Measurements from ENCODE around the gene MAEA. TPM values are rescaled to one million over a fixed set of nuclear protein-coding genes. Genes with fewer than 3 reads are reported as not detected.

MAEA gene
- total and polyA plus RNA-seq, 4 donors: 20.9 to 33.9 (median 29.8) TPM

GRCh38 chr4:1374706-1375045 lies 85.0 kb downstream of the MAEA start (continued):
- TF ChIP-seq REST (IDR thresholded peaks at IDR 0.05) (no peak), SP1 (IDR thresholded peaks at IDR 0.05) (no peak), HNF4A (conservative IDR thresholded peaks at IDR 0.05) (no peak), MAX (IDR thresholded peaks at IDR 0.05) (no peak)

- H3K36me3 ChIP-seq (ENCODE audit: control insufficient read depth in 4 of 4, insufficient read depth in 3 of 4, low read depth in 1 of 4, low read length in 3 of 4): peaks cover 0 to 10% (median 6%) of the 10 kb centered on the region in 4 donors
- no peak for DNase-seq (ENCODE audit: low spot score)
Observed at GRCh38 chr4:1375051-1375721, 85.5 kb downstream of the MAEA start.

GRCh38 chr4:1375761-1376322 lies 86.2 kb downstream of the MAEA start:
- Histone ChIP-seq H3K27me3 (ENCODE audit: control insufficient read depth in 4 of 4, insufficient read depth in 4 of 4, low read length in 3 of 4) (no peaks in the 10 kb centered on the region), H3K9ac (ENCODE audit: low read depth in 1 of 2, low read length in 2 of 2) (no peak overlapping the region), H3K36me3 (ENCODE audit: control insufficient read depth in 4 of 4, insufficient read depth in 3 of 4, low read depth in 1 of 4, low read length in 3 of 4) (peaks cover 0 to 12% (median 6%) of the 10 kb centered on the region in 4 donors), H3K4me1 (ENCODE audit: control insufficient read depth in 4 of 4, insufficient read depth in 4 of 4, low read length in 3 of 4) (peaks cover 0 to 5% (median 2%) of the 10 kb centered on the region in 4 donors), H3K9me3 (ENCODE audit: control insufficient read depth in 4 of 4, low read length in 3 of 4) (no peaks in the 10 kb centered on the region), H3K27ac (ENCODE audit: low read depth in 1 of 2, low read length in 2 of 2) (no peak overlapping the region), H3K4me3 (ENCODE audit: low read depth in 1 of 3, low read length in 3 of 3) (no peak overlapping the region)
- WGBS: 96% methylated on average over 17 of the region's 17 CpGs
- TF ChIP-seq HNF4A (conservative IDR thresholded peaks at IDR 0.05): no peak
- DNase-seq (ENCODE audit: low spot score): no peak

More at GRCh38 chr4:1375051-1375721, 85.5 kb downstream of the MAEA start:
- peaks cover 0 to 9% (median 6%) of the 10 kb centered on the region in 4 donors for H3K4me1 ChIP-seq (ENCODE audit: control insufficient read depth in 4 of 4, insufficient read depth in 4 of 4, low read length in 3 of 4)
- H3K27me3 ChIP-seq (ENCODE audit: control insufficient read depth in 4 of 4, insufficient read depth in 4 of 4, low read length in 3 of 4): no peaks in the 10 kb centered on the region
- WGBS: 98% methylated on average over 36 of the region's 36 CpGs
- no peak overlapping the region for H3K4me3 ChIP-seq (ENCODE audit: low read depth in 1 of 3, low read length in 3 of 3)
- H3K9me3 ChIP-seq (ENCODE audit: control insufficient read depth in 4 of 4, low read length in 3 of 4): no peaks in the 10 kb centered on the region
- TF ChIP-seq RAD21 (IDR thresholded peaks at IDR 0.05): no peak
- TF ChIP-seq FOXA1 (IDR thresholded peaks at IDR 0.05): no peak
- TF ChIP-seq EGR1 (IDR thresholded peaks at IDR 0.05; ENCODE audit: low read depth in 2 of 2): no peak
- no peak for TF ChIP-seq FOXA2 (IDR thresholded peaks at IDR 0.05)
- no peak overlapping the region for H3K9ac ChIP-seq (ENCODE audit: low read depth in 1 of 2, low read length in 2 of 2)
- H3K27ac ChIP-seq (ENCODE audit: low read depth in 1 of 2, low read length in 2 of 2): no peak overlapping the region

GRCh38 chr4:1376391-1376840 lies 86.7 kb downstream of the MAEA start:
- no peak for DNase-seq (ENCODE audit: low spot score)

More at GRCh38 chr4:1376391-1376840, 86.7 kb downstream of the MAEA start:
- TF ChIP-seq MAX (IDR thresholded peaks at IDR 0.05) (no peak), EGR1 (IDR thresholded peaks at IDR 0.05; ENCODE audit: low read depth in 2 of 2) (no peak), TAF1 (conservative IDR thresholded peaks at IDR 0.05) (no peak), GABPA (IDR thresholded peaks at IDR 0.05 in 1 of 2, conservative IDR thresholded peaks at IDR 0.05 in 1 of 2) (no peak), REST (IDR thresholded peaks at IDR 0.05) (no peak), FOXA1 (IDR thresholded peaks at IDR 0.05) (no peak), RXRA (IDR thresholded peaks at IDR 0.05) (no peak), YY1 (IDR thresholded peaks at IDR 0.05) (no peak), CTCF (IDR thresholded peaks at IDR 0.05; ENCODE audit: low read depth, low read length, missing input control) (no peak), RAD21 (IDR thresholded peaks at IDR 0.05) (no peak), JUND (IDR thresholded peaks at IDR 0.05) (no peak), HNF4A (conservative IDR thresholded peaks at IDR 0.05) (no peak), FOXA2 (IDR thresholded peaks at IDR 0.05) (no peak), SP1 (IDR thresholded peaks at IDR 0.05) (no peak)
- Histone ChIP-seq H3K9me3 (ENCODE audit: control insufficient read depth in 4 of 4, low read length in 3 of 4) (no peaks in the 10 kb centered on the region), H3K4me3 (ENCODE audit: low read depth in 1 of 3, low read length in 3 of 3) (no peak overlapping the region), H3K4me1 (ENCODE audit: control insufficient read depth in 4 of 4, insufficient read depth in 4 of 4, low read length in 3 of 4) (no peaks in the 10 kb centered on the region), H3K27me3 (ENCODE audit: control insufficient read depth in 4 of 4, insufficient read depth in 4 of 4, low read length in 3 of 4) (no peaks in the 10 kb centered on the region), H3K27ac (ENCODE audit: low read depth in 1 of 2, low read length in 2 of 2) (no peak overlapping the region), H3K9ac (ENCODE audit: low read depth in 1 of 2, low read length in 2 of 2) (no peak overlapping the region), H3K36me3 (ENCODE audit: control insufficient read depth in 4 of 4, insufficient read depth in 3 of 4, low read depth in 1 of 4, low read length in 3 of 4) (peaks cover 0 to 12% (median 8%) of the 10 kb centered on the region in 4 donors)
- WGBS: 95% methylated on average over 23 of the region's 23 CpGs

All from liver (tissue), 9 donors.